WTC11 (cell line): ENCODE results near the gene MTMR3. TPM values are rescaled to one million over a fixed set of nuclear protein-coding genes. Genes with fewer than 3 reads are reported as not detected.

Experiments
- ATAC-seq: fragments of 200-7000 bp; cut with Tn5 transposase; 2 replicates; pipeline ENCODE4 v1.10.0; 2021; ENCODE audit warnings: mild to moderate bottlenecking, moderate library complexity
- CTCF ChIA-PET: fragments of 300-600 bp; sonication (Branson Sonifier 250); formaldehyde crosslinking; loops from one replicate; lab custom pipeline; 2021; ENCODE audit warnings: antibody characterized with exemption; lab: Charles Lee
- POLR2A ChIA-PET: fragments of 350-600 bp; sonication (Branson Sonifier 250); formaldehyde crosslinking; loops from one replicate; lab custom pipeline; 2021; ENCODE audit warnings: antibody characterized with exemption; lab: Charles Lee
- DNase-seq: peaks from one replicate; pipeline ENCODE4 v3.0.0; 2021; ENCODE audit warnings: low spot score
- H3K27ac Mint-ChIP-seq: 2 replicates; pipeline ENCODE4 v1.8.0; 2021; ENCODE audit warnings: mixed read lengths
- H3K27me3 Mint-ChIP-seq: 2 replicates; pipeline ENCODE4 v1.8.0; 2021; ENCODE audit warnings: low read depth, mild to moderate bottlenecking, moderate library complexity, mixed read lengths
- H3K36me3 Mint-ChIP-seq: 2 replicates; pipeline ENCODE4 v1.8.0; 2021; ENCODE audit warnings: mixed read lengths
- H3K4me1 Mint-ChIP-seq: 2 replicates; pipeline ENCODE4 v1.8.0; 2022; ENCODE audit warnings: mixed read lengths
- H3K4me3 Mint-ChIP-seq: 2 replicates; pipeline ENCODE4 v1.8.0; 2021; ENCODE audit warnings: mild to moderate bottlenecking, moderate library complexity, mixed read lengths
- H3K9me3 Mint-ChIP-seq: 2 replicates; pipeline ENCODE4 v1.8.0; 2021; ENCODE audit warnings: mixed read lengths
- ARID4B ChIP-seq: sonication (generic); formaldehyde crosslinking; IDR thresholded peaks from 2 replicates; pipeline ENCODE4 v1.8.0; 2023; ENCODE audit warnings: missing genetic modification reagents, mild to moderate bottlenecking, borderline replicate concordance
- ATF1 ChIP-seq: sonication (generic); formaldehyde crosslinking; IDR thresholded peaks from 2 replicates; pipeline ENCODE4 v1.8.1; 2023; ENCODE audit warnings: mild to moderate bottlenecking, moderate library complexity, missing genetic modification reagents
- CREM ChIP-seq: sonication (generic); formaldehyde crosslinking; IDR thresholded peaks from 2 replicates; pipeline ENCODE4 v1.8.1; 2022; ENCODE audit warnings: mild to moderate bottlenecking, missing genetic modification reagents, moderate library complexity
- E2F4 ChIP-seq: sonication (generic); formaldehyde crosslinking; IDR thresholded peaks from 2 replicates; pipeline ENCODE4 v1.8.1; 2022; ENCODE audit warnings: low read depth, mild to moderate bottlenecking, moderate library complexity, missing genetic modification reagents, borderline replicate concordance
- E2F5 ChIP-seq: sonication (generic); formaldehyde crosslinking; IDR thresholded peaks from 2 replicates; pipeline ENCODE4 v1.8.1; 2022; ENCODE audit warnings: mild to moderate bottlenecking, moderate library complexity, missing genetic modification reagents
- ETV6 ChIP-seq: sonication (generic); formaldehyde crosslinking; IDR thresholded peaks from 2 replicates; pipeline ENCODE4 v1.8.1; 2022; ENCODE audit warnings: mild to moderate bottlenecking, missing genetic modification reagents
- FOXK1 ChIP-seq: sonication (generic); formaldehyde crosslinking; IDR thresholded peaks from 2 replicates; pipeline ENCODE4 v1.8.0; 2022; ENCODE audit warnings: mild to moderate bottlenecking, moderate library complexity, missing genetic modification reagents
- FOXP1 ChIP-seq: sonication (generic); formaldehyde crosslinking; IDR thresholded peaks from 2 replicates; pipeline ENCODE4 v1.8.0; 2022; ENCODE audit warnings: missing genetic modification reagents, mild to moderate bottlenecking, moderate library complexity, borderline replicate concordance
- GABPB1 ChIP-seq: sonication (generic); formaldehyde crosslinking; IDR thresholded peaks from 2 replicates; pipeline ENCODE4 v1.8.1; 2023; ENCODE audit warnings: mild to moderate bottlenecking, missing genetic modification reagents
- GTF2I ChIP-seq: fragments of 250-450 bp; sonication (Bioruptor Pico); conservative IDR thresholded peaks from 2 replicates; pipeline ENCODE4 v1.4.0; 2021; ENCODE audit warnings: mild to moderate bottlenecking
- IRF2 ChIP-seq: sonication (generic); formaldehyde crosslinking; IDR thresholded peaks from 2 replicates; pipeline ENCODE4 v1.8.0; 2022; ENCODE audit warnings: low read depth, missing genetic modification reagents, borderline replicate concordance
- SMAD4 ChIP-seq: sonication (generic); formaldehyde crosslinking; IDR thresholded peaks from 2 replicates; pipeline ENCODE4 v1.8.0; 2022; ENCODE audit warnings: mild to moderate bottlenecking, missing genetic modification reagents
- SOX15 ChIP-seq: fragments of 250-450 bp; sonication (Bioruptor Pico); IDR thresholded peaks from 2 replicates; pipeline ENCODE4 v1.9.0; 2021; ENCODE audit warnings: mild to moderate bottlenecking
- SP1 ChIP-seq: sonication (generic); formaldehyde crosslinking; conservative IDR thresholded peaks from 2 replicates; pipeline ENCODE4 v1.8.1; 2022; ENCODE audit warnings: missing genetic modification reagents
- USF2 ChIP-seq: sonication (generic); formaldehyde crosslinking; IDR thresholded peaks from 2 replicates; pipeline ENCODE4 v1.8.1; 2023; ENCODE audit warnings: mild to moderate bottlenecking, missing genetic modification reagents, moderate library complexity
- ZMAT4 ChIP-seq: fragments of 250-450 bp; sonication (Bioruptor Pico); IDR thresholded peaks from 2 replicates; pipeline ENCODE4 v1.9.0; 2021; ENCODE audit warnings: mild to moderate bottlenecking
- ZNF121 ChIP-seq: sonication (generic); formaldehyde crosslinking; IDR thresholded peaks from 2 replicates; pipeline ENCODE4 v1.8.0; 2023; ENCODE audit warnings: missing genetic modification reagents
- ZNF138 ChIP-seq: sonication (generic); formaldehyde crosslinking; conservative IDR thresholded peaks from 2 replicates; pipeline ENCODE4 v1.8.1; 2022; ENCODE audit warnings: mild to moderate bottlenecking, moderate library complexity, missing genetic modification reagents
- ZNF671 ChIP-seq: fragments of 250-450 bp; sonication (Bioruptor Pico); IDR thresholded peaks from 2 replicates; pipeline ENCODE4 v1.8.0; 2021; ENCODE audit warnings: mild to moderate bottlenecking
- total RNA-seq: library from RNA; stranded (reverse); gene quantifications from 3 replicates; pipeline ENCODE4 v1.2.3, GENCODE V29; 2021
- TF ChIP-seq, protein P1 (sequence below): fragments of 250-450 bp; sonication (Bioruptor Pico); IDR thresholded peaks from 2 replicates; pipeline ENCODE4 v2.1.2; 2022; ENCODE audit warnings: mild to moderate bottlenecking, moderate library complexity
- TF ChIP-seq, protein P2 (sequence below): sonication (generic); formaldehyde crosslinking; IDR thresholded peaks from 2 replicates; pipeline ENCODE4 v1.8.0; 2022; ENCODE audit warnings: mild to moderate bottlenecking, missing genetic modification reagents
- TF ChIP-seq, protein P3 (sequence below): sonication (generic); formaldehyde crosslinking; IDR thresholded peaks from 2 replicates; pipeline ENCODE4 v1.8.0; 2022; ENCODE audit warnings: mild to moderate bottlenecking, missing genetic modification reagents

MTMR3 gene
- total RNA-seq, 1 experiment from 2014 or later: 19.2 TPM

- no peaks in the 10 kb centered on the region for H3K9me3 Mint-ChIP-seq
- POLR2A ChIA-PET: interaction anchor here (1.0 to 1.2 kb wide), 2 partner anchors 45 to 78 kb away, joined by 3 read pairs; partner anchors contain the start of gene MTMR3
- peak; percentile 100 for DNase-seq
- H3K27me3 Mint-ChIP-seq: no peaks in the 10 kb centered on the region
- TF ChIP-seq ZNF671 (CRISPR knock-in tag) (no peak), SP1 (CRISPR knock-in tag) (peak; percentile 75), CREM (CRISPR knock-in tag) (no peak), USF2 (peak; percentile 46; the same call in 1 of the 2 replicates), GABPB1 (0 out of 2 replicates have a peak, but pooled peaks have one; percentile 41), SMAD4 (CRISPR knock-in tag) (no peak), ZNF138 (no peak), ARID4B (CRISPR knock-in tag) (peak; percentile 88; the same call in 1 of the 2 replicates), FOXP1 (CRISPR knock-in tag) (peak; percentile 35; the same call in 1 of the 2 replicates), E2F4 (CRISPR knock-in tag) (no peak)
- TF ChIP-seq, protein P1, sequence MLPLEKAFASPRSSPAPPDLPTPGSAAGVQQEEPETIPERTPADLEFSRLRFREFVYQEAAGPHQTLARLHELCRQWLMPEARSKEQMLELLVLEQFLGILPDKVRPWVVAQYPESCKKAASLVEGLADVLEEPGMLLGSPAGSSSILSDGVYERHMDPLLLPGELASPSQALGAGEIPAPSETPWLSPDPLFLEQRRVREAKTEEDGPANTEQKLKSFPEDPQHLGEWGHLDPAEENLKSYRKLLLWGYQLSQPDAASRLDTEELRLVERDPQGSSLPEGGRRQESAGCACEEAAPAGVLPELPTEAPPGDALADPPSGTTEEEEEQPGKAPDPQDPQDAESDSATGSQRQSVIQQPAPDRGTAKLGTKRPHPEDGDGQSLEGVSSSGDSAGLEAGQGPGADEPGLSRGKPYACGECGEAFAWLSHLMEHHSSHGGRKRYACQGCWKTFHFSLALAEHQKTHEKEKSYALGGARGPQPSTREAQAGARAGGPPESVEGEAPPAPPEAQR (CRISPR knock-in tag): no peak
- TF ChIP-seq, protein P2, sequence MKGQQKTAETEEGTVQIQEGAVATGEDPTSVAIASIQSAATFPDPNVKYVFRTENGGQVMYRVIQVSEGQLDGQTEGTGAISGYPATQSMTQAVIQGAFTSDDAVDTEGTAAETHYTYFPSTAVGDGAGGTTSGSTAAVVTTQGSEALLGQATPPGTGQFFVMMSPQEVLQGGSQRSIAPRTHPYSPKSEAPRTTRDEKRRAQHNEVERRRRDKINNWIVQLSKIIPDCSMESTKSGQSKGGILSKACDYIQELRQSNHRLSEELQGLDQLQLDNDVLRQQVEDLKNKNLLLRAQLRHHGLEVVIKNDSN (CRISPR knock-in tag): peak; percentile 45; the same call in 1 of the 2 replicates
- TF ChIP-seq, protein P3, sequence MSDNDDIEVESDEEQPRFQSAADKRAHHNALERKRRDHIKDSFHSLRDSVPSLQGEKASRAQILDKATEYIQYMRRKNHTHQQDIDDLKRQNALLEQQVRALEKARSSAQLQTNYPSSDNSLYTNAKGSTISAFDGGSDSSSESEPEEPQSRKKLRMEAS (CRISPR knock-in tag): peak; percentile 56; the same call in 1 of the 2 replicates
- TF ChIP-seq, all 79 proteins: peak for 7
- peak within 1 kb of the TSS; percentile 90 for H3K27ac Mint-ChIP-seq
- peaks cover 2% of the 10 kb centered on the region; the same call in 1 of the 2 replicates for H3K36me3 Mint-ChIP-seq
- peaks cover 19% of the 10 kb centered on the region for H3K4me1 Mint-ChIP-seq
- peak; percentile 100 for ATAC-seq
- peak within 1 kb of the TSS; percentile 87 for H3K4me3 Mint-ChIP-seq
- CTCF ChIA-PET: interaction anchor here (0.6 to 1.9 kb wide), 7 partner anchors 28 to 742 kb away, joined by 3 to 13 read pairs (median 4); partner anchors contain the start of gene MTMR3
These were observed 45.0 kb upstream of the MTMR3 start, which contains the start of gene ASCC2 for GRCh38 chr22:29837741-29838598. Gene ASCC2, minus strand, starts transcription at chr22:29838274. Its CDS starts 5,949 bp downstream, at chr22:29832325.

GRCh38 chr22:29838599-29838956, 44.4 kb upstream of the MTMR3 start:
- ChIA-PET POLR2A (interaction anchor here (1.0 to 1.2 kb wide), 2 partner anchors 45 to 77 kb away, joined by 3 read pairs; partner anchors contain the start of gene MTMR3), CTCF (interaction anchor here (1.2 to 1.9 kb wide), 2 partner anchors 147 to 167 kb away, joined by 3 to 13 read pairs; no protein-coding TSS in a partner anchor)
- no peaks in the 10 kb centered on the region for H3K27me3 Mint-ChIP-seq
- peaks cover 19% of the 10 kb centered on the region for H3K4me1 Mint-ChIP-seq
- no peak for DNase-seq
- H3K9me3 Mint-ChIP-seq: no peaks in the 10 kb centered on the region
- H3K4me3 Mint-ChIP-seq: peak overlapping the region; percentile 87
- no peaks in the 10 kb centered on the region for H3K36me3 Mint-ChIP-seq
- ATAC-seq: no peak
- H3K27ac Mint-ChIP-seq: peak overlapping the region; percentile 90
- TF ChIP-seq E2F5 (CRISPR knock-in tag): no peak
- no peak for TF ChIP-seq ETV6 (CRISPR knock-in tag)
- no peak for TF ChIP-seq FOXK1 (CRISPR knock-in tag)
- no peak for TF ChIP-seq GTF2I
- TF ChIP-seq ATF1 (CRISPR knock-in tag): no peak
- TF ChIP-seq ZMAT4: no peak
- no peak for TF ChIP-seq SOX15 (CRISPR knock-in tag)
- TF ChIP-seq IRF2 (CRISPR knock-in tag): no peak
- TF ChIP-seq ZNF121 (CRISPR knock-in tag): no peak
